Measurements from ENCODE around the gene GLDN.

DNA sequence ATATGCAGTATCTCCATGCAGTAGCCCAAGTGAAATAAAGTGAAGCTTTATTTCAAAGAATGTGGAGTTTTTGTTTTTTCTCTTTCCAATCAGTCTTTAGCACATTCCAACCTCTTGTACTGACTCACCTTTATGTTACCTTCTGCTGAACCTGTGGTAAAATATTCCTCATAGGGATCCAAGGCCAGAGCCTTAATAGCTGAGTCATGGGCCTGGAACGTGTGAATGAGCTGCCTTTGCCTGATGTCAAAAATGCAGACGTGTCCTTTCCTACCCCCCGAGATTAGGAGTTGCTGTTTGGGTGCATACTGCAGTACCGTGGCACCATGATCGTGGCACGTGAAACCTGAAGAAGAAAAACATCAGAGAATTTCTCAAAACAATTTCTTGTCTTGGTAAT lies 108.5 kb downstream of the GLDN start:
- TF ChIP-seq CTCF (IDR thresholded peaks at IDR 0.05) (no peak), POLR2A (IDR thresholded peaks at IDR 0.05) (no peak)
